ENCODE results near the gene FBXO34.
"Not testable (repeated sequence)": the region's sequence is repeated elsewhere in the genome, so short reads cannot be mapped to it uniquely, and the experiment has no call there.

DNA sequence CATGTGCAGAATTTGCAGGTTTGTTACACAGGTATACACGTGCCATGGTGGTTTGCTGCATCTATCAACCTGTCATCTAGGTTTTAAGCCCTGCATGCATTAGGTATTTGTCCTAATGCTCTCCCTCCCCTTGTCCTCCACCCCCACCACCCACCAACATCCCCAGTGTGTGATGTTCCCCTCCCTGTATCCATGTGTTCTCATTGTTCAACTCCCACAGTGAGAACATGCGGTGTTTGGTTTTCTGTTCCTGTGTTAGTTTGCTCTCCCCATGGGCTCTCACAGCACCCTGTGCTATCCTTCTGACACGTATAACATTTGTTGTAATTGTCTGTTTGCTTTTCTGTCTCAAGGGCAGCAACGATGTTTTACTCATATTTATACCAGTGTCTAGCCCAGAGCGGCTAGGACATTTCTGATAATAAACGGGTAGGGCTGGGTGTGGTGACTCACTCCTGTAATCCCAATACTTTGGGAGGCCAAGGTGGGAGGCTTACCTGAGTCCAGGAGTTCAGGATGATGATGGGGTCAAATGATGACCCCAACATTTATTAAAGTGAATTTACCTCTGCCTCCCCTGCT is 73.5 kb downstream of the FBXO34 start:
- TF ChIP-seq, protein P1, sequence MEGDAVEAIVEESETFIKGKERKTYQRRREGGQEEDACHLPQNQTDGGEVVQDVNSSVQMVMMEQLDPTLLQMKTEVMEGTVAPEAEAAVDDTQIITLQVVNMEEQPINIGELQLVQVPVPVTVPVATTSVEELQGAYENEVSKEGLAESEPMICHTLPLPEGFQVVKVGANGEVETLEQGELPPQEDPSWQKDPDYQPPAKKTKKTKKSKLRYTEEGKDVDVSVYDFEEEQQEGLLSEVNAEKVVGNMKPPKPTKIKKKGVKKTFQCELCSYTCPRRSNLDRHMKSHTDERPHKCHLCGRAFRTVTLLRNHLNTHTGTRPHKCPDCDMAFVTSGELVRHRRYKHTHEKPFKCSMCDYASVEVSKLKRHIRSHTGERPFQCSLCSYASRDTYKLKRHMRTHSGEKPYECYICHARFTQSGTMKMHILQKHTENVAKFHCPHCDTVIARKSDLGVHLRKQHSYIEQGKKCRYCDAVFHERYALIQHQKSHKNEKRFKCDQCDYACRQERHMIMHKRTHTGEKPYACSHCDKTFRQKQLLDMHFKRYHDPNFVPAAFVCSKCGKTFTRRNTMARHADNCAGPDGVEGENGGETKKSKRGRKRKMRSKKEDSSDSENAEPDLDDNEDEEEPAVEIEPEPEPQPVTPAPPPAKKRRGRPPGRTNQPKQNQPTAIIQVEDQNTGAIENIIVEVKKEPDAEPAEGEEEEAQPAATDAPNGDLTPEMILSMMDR (conservative IDR thresholded peaks at IDR 0.05; ENCODE audit: low read length) = not testable (repeated sequence)
- not testable (repeated sequence) for TF ChIP-seq EZH2phosphoT487 (IDR thresholded peaks at IDR 0.05; ENCODE audit: borderline replicate concordance)
